Activated CD4-positive, alpha-beta T cell treated with anti-CD3 and anti-CD28 coated beads, Interleukin-10, Interleukin-2, amounts not matched to agents 100 ng/mL and 50 ng/mL, durations not matched to agents 16 hours and 8 hours (primary cell): ENCODE measurements around the gene NPIPA3.
"Not testable (repeated sequence)": the region's sequence is repeated elsewhere in the genome, so short reads cannot be mapped to it uniquely, and the experiment has no call there.

Experiments used
- DNase-seq: peaks from one replicate; pipeline ENCODE4 v3.0.0-alpha.2; 2020

The NPIPA3 gene

GRCh38 chr16:14703156-14704011, at the start of gene NPIPA3:
Gene NPIPA3, plus strand, starts transcription at chr16:14703411. Its CDS starts 5,533 bp downstream, at chr16:14708944.
- not testable (repeated sequence) for DNase-seq

DNA sequence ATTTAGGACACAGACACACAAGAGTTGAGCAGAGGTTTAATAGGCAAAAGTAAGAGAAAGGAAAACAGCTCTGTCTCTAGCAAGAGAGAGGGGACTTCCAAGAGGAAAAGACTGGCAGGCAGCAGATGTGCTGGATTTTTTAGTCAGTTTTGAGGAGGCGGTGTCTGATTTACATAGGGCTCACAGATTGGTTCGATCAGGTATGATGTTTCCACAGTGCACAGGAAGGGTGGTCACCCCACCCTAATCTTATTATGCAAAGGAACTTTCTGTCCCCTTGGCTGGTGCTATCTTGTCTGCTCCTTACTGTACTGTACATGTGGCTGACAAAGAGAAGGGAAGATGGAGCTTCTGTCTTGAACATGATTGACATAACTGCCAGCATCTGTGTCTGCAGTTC, 45.1 kb upstream of the NPIPA3 start:
- no peak for DNase-seq

DNA sequence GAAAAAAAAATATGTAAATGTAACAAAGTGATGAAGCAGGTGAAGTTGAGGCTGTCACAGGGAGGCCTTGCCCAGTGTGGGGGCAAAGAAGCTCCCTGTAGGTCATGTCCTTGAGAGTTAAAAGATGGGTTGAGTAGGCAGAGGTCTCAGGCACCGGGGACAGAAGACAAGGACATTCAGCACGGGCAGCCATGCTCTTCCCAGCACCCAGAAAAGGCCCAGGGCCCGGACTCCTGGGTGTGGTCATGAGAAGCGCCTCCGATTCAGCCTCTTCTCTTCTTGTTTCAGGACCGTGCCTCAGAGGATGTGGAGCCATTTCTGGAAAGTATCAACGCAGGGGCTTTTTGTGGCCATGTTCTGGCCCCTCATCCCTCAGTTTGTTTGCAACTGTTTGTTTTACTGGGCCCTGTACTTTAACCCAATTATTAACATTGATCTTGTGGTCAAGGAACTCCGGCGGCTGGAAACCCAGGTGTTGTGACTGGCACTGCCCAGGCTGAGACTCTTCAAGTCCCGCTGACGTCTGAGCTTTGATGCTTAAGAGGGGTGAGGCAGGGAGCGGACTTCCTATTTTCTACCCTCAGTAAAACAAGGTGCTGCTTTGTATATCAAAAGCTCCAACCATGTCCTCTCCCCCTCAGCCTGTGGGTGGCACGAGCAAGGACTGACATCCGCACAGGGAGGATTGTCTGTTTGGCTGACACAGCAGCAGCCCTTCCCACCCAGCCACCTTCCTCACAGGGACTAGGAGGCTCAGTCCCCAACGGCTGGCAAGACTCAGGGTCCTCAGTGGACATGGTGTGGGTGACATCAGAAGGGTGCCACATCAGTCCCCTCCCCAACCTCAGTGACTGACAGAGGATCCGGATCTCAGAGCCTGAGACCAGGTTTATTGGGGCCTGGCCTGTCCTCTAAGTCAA, 35.6 kb upstream of the NPIPA3 start:
- DNase-seq = no peak

GRCh38 chr16:14668556-14669223, 34.5 kb upstream of the NPIPA3 start:
- DNase-seq = no peak

- peak; percentile 8 for DNase-seq
Observed at GRCh38 chr16:14669776-14670175, 33.4 kb upstream of the NPIPA3 start.

DNA sequence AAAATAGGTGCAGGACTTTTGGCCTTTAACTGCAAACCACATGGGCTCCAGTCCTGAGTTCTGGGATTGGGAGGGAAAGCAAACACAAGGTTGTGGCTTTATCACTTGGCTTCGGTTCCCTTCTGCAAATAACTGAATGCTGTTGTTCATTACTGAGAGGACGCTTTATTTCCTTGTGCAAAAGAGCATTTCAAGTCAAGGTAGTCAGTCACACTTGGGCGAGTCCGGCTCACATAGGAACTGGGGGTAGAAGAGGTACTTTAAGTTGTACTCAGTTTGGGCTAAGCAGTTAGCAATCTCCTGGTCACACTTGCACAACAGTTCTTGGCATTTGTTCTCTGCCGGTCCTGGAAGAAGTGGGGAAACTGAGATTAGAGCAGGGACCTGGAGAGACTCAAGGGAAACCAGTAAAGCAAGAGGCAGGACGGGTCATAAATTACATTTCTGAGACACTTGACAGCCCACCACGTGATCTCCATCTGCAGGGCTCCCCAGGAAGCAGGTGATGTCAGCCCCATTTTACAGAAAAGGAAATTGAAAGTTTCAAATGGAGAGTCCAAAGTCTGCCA, 30.7 kb upstream of the NPIPA3 start:
- DNase-seq = peak; percentile 26

DNA sequence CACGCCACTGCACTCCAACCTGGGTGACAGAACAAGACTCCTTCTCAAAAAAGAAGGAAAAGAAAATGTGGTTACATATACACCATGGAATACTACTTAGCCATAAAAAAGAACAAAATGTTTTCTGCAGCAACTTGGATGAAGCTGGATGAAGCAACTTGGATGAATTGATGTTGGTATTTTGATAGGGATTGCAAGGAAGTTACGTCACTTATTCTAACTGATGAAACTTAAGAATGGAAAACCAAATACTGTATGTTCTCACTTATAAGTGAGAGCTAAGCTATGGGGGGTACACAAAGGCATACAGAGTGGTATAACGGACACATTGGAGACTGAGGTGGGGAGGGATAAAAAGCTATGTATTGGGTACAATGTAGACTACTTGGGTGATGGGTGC, 26.6 kb upstream of the NPIPA3 start:
- DNase-seq = no peak

- DNase-seq = no peak
Observed at GRCh38 chr16:14677627-14678026, 25.6 kb upstream of the NPIPA3 start.

- DNase-seq = no peak
Observed at GRCh38 chr16:14678748-14679497, 24.3 kb upstream of the NPIPA3 start.

GRCh38 chr16:14680396-14680795, 22.8 kb upstream of the NPIPA3 start:
- DNase-seq = not testable (repeated sequence)

GRCh38 chr16:14681115-14681514, 22.1 kb upstream of the NPIPA3 start:
- no peak for DNase-seq

GRCh38 chr16:14682121-14682520, 21.1 kb upstream of the NPIPA3 start:
- DNase-seq = no peak

- not testable (repeated sequence) for DNase-seq
Observed at GRCh38 chr16:14685870-14686793, 17.1 kb upstream of the NPIPA3 start.

DNA sequence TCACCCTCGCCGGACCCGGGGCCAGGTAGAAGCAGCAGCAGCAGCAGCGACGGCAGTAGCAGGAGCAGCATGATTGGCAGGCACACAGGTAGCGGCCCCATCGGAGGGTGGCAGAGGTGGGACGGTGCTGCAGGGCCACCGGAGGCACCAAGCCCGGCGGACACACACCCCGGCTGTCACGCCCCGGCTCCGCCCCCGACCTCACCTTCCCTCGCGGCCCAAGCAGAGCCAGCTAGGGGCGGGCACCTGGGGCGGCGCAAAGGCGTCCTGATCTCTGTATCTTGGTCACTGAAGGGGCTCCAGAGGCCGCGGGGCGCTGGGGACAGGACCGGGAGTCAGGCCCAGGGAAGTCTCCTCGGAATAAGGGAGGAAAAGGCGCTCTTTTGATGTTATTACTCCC, 9.1 kb upstream of the NPIPA3 start, which contains the start of gene PLA2G10:
PLA2G10 (minus strand) TSS at position 180 of the 400 bp plus-strand sequence; CDS start at position 101, 79 bp downstream.
- DNase-seq = not testable (repeated sequence)

DNA sequence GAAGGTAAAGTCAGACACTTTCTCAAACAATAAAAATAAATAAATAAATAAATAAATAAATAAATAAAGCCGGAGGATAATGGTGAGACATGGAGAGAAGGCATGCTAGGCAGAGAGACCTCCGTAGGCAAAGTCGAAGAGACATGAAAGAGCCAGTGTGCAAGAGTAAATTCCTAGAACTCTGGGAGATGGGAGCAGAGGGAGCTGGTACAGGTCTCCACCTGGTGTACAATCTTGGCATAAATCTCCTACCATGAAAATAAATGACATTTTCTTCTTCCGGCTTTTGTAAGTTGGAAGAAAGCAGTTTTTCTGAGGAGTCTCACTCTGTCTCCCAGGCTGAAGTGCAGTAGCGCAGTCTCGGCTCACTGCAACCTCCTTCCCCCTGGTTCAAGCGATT, 1.4 kb upstream of the NPIPA3 start:
- not testable (repeated sequence) for DNase-seq

- not testable (repeated sequence) for DNase-seq
Observed at GRCh38 chr16:14702672-14703071, 539 bp upstream of the NPIPA3 start.

- not testable (repeated sequence) for DNase-seq
Observed at GRCh38 chr16:14733233-14733632, 30.0 kb downstream of the NPIPA3 start.

DNA sequence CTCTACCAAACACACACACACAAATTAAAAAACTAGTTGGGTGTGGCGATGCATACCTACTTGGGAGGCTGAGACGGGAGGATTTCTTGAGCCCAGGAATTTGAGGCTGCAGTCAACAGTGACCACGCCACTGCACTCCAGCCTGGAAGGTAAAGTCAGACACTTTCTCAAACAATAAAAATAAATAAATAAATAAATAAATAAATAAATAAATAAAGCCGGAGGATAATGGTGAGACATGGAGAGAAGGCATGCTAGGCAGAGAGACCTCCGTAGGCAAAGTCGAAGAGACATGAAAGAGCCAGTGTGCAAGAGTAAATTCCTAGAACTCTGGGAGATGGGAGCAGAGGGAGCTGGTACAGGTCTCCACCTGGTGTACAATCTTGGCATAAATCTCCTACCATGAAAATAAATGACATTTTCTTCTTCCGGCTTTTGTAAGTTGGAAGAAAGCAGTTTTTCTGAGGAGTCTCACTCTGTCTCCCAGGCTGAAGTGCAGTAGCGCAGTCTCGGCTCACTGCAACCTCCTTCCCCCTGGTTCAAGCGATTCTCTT, 37.7 kb downstream of the NPIPA3 start:
- not testable (repeated sequence) for DNase-seq

DNA sequence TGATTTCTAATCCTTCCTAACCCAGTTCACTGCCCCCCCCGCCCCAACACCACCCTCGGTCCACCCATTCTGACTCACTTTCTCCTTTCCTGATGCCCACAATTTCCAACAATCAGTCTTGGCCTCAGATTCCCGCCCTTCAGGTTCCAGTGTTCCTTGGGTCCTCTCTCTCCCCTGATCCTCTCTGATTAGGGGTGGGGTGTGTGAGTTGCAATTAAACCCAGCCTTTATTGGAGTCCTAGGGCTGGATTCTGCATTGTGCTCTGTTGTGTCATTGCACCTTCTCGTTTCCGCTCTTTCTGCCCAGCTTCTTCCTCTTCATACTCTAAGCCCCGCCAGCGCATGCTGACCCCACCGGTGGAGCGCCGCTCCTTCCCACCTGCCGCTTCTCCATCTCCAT, 38.6 kb downstream of the NPIPA3 start:
- DNase-seq = not testable (repeated sequence)
